ENCODE results near the gene TFAP2C.
"Not testable (repeated sequence)": the region's sequence is repeated elsewhere in the genome, so short reads cannot be mapped to it uniquely, and the experiment has no call there.

The TFAP2C gene

GRCh38 chr20:56653211-56653610, 24.1 kb downstream of the TFAP2C start:
- DNase-seq (ENCODE audit: low read depth), result no peak

- no peak for DNase-seq (ENCODE audit: low read depth)
Observed at GRCh38 chr20:56656632-56657031, 27.5 kb downstream of the TFAP2C start.

GRCh38 chr20:56657879-56658278, 28.8 kb downstream of the TFAP2C start:
- no peak for DNase-seq (ENCODE audit: low read depth)

GRCh38 chr20:56658341-56658947, 29.3 kb downstream of the TFAP2C start:
- DNase-seq (ENCODE audit: low read depth), result not testable (repeated sequence)

- DNase-seq (ENCODE audit: low read depth), result no peak
Observed at GRCh38 chr20:56663660-56664059, 34.6 kb downstream of the TFAP2C start.

GRCh38 chr20:56664796-56665195, 35.7 kb downstream of the TFAP2C start:
- no peak for DNase-seq (ENCODE audit: low read depth)

GRCh38 chr20:56665806-56666205, 36.7 kb downstream of the TFAP2C start:
- no peak for DNase-seq (ENCODE audit: low read depth)

- no peak for DNase-seq (ENCODE audit: low read depth)
Observed at GRCh38 chr20:56673450-56673849, 44.3 kb downstream of the TFAP2C start.

- no peak for DNase-seq (ENCODE audit: low read depth)
Observed at GRCh38 chr20:56676001-56676400, 46.9 kb downstream of the TFAP2C start.

GRCh38 chr20:56676679-56677078, 47.6 kb downstream of the TFAP2C start:
- DNase-seq (ENCODE audit: low read depth), result no peak

- no peak for DNase-seq (ENCODE audit: low read depth)
Observed at GRCh38 chr20:56683077-56683865, 54.2 kb downstream of the TFAP2C start.

- no peak for DNase-seq (ENCODE audit: low read depth)
Observed at GRCh38 chr20:56685879-56686278, 56.8 kb downstream of the TFAP2C start.

GRCh38 chr20:56687061-56687460, 58.0 kb downstream of the TFAP2C start:
- DNase-seq (ENCODE audit: low read depth), result no peak

- DNase-seq (ENCODE audit: low read depth), result no peak
Observed at GRCh38 chr20:56688106-56688505, 59.0 kb downstream of the TFAP2C start.

Data from activated T-helper 1 cell treated with Interleukin-2 at 50 U/mL for 16 hours (primary cell).